Left renal pelvis (tissue), 4 donors: ENCODE data around the gene KDELR3. TPM values are rescaled to one million over a fixed set of nuclear protein-coding genes. Genes with fewer than 3 reads are reported as not detected.

Experiments used
- DNase-seq, 4 donors: peaks; one replicate each; pipeline ENCODE4 v3.0.0-alpha.2; 2013; ENCODE audit warnings: low read depth in 4 of 4, low spot score in 3 of 4
- polyA plus RNA-seq, 4 donors: library from polyadenylated mRNA; unstranded; fragments of 120-200 nt; gene quantifications; one replicate each; pipeline ENCODE4 v1.2.1, GENCODE V29; 2013; ENCODE audit not compliant: insufficient read length in 4 of 4

The KDELR3 gene
- polyA plus RNA-seq, 4 donors: 10.3 to 67.7 (median 15.9) TPM

DNA sequence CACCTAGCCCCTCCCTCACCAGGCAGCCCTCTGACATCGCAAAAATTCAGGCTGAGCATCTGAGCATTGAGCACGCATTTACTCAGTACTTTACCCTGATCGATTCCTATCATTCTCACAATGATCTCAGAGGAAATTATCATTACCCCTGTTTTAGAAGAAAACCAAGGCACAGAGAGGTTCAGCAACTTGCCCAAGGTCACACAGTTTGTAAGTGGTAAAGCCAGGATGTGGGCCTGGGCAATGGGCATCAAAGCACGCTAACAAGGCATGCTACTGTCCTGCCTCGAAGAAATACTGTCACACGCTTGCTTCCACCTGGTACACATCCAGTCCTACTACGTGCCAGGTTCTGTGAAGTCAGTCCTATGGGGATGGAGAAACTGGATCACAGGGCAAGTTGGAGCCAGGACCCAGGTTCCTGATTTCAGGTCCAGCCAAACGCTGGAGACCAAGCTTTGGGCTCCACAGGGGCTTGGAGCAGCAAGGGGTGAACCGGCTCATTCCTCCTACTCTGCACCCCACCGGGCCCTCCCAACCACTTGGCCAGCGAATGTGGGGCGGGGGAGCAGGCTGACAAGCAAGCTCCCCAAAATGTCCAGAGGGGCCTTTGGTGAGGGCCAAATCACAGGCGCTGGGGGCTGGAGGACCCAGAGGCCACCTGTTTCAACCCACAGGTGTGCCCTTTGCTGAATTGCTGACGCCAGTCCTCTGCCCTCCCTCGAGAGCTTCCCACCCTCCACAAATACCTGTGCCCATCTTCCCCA lies 31.1 kb upstream of the KDELR3 start:
- no peak for DNase-seq

DNA sequence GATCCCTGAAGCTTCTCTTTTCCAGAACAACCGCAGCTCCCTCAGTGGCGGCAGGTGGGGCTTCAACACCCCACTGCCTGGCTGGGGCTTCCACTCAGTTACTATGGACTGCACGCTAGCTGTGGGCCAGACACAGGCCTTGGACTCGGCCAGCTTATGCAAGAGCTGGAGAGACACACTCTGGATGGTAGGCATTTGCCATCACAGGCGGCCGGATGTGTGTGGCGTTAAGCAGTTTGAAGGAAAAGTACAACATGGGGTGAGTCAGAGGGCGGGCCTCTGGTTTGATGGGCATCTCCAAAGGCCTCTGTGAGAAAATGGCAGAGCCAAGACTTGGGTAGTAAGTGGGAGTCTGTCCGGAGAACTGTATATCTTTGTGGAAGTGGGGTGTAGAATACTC lies 30.5 kb upstream of the KDELR3 start:
- DNase-seq: no peak

DNA sequence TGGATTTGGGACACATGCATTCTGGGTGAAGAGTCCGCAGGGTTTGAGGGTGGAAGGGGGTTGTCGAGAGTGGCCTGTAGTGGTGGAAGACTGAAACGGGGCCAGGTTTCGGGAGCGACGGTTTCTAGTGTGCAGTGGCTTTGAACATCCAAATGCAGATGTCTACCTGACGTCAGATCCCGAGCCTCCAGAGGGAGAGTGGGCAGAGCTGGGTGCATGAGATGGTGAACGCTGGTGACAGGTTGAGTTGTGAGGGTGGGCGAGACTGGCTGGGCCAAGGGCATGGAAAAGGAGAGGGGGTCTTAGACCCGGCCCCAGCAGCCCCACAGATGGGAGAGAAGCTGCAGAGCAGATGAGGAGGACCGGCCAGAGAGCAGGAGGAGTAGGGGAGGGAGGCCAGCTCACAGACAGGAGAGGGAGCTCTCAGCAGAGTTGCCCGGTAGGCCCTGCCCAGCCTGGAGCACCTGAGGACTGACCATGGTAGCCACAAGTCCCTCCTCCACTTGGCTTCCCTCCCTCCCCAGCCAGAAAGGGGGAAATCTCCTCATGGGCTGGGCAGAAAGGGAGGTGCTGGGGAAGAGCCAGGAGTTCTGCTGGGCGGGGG lies 27.0 kb upstream of the KDELR3 start:
- no peak for DNase-seq

DNA sequence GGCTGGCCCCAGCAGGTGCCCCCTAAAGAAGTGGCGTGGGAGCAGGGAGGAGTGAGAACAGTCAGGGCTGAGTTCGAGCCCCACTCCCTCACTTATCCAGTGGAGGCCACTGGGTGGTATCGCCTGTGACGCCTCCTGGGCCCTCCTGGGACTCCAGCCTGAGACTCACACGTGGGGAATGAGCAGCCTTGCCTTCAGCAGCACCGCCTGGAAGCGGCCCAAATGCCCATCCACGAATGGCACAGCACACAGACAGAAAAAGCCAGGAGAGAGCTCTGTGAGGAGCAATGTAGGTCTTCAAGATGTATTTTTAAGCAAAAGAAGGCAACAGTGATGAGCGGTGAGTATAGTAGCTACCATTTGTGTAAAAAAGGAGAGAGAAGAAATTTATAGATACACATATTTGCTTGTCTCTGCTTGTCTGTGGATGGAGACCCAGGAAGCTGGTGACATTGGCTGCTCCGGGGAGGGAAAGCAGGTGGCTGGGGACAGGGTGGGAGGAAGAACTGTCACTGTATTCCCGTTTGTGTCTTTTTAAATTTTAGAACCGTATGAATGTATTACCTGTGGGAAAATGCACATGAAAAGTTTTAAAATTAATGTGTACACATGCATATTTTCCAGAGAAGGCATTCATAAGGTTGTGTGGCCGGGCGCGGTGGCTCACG lies 26.1 kb upstream of the KDELR3 start:
- DNase-seq: no peak

DNA sequence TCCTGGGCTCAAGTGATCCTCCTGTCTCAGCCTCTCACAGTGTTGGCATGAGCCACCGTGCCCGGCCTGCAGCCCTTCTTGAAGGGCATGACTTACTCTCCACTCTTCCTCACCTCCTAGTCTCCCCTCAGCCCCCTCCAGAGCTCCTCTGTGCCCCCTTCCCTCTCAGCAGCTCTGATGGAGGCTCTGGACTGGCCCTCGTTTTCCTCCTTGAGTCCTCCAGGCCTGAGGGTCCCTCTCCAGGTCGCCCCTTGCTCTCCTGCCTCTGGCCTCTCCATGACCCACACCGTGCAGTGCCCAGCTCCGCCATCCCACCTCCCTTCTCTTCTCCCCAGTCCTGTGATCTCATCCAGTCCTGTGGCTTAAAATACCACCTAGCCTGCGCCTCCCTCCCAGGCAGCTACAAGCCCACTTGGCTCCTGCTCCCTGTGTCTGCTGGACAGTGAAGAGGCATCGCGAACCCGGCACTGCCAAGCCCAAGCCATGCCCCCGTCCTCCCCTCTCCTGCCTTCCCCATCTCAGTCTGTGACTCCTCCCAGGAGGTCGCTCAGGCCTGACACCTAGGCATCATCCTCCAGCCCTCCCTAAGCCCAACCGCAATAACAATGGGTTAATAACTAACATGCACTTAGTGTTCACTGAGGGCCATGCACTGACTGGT lies 24.8 kb upstream of the KDELR3 start:
- no peak for DNase-seq

DNA sequence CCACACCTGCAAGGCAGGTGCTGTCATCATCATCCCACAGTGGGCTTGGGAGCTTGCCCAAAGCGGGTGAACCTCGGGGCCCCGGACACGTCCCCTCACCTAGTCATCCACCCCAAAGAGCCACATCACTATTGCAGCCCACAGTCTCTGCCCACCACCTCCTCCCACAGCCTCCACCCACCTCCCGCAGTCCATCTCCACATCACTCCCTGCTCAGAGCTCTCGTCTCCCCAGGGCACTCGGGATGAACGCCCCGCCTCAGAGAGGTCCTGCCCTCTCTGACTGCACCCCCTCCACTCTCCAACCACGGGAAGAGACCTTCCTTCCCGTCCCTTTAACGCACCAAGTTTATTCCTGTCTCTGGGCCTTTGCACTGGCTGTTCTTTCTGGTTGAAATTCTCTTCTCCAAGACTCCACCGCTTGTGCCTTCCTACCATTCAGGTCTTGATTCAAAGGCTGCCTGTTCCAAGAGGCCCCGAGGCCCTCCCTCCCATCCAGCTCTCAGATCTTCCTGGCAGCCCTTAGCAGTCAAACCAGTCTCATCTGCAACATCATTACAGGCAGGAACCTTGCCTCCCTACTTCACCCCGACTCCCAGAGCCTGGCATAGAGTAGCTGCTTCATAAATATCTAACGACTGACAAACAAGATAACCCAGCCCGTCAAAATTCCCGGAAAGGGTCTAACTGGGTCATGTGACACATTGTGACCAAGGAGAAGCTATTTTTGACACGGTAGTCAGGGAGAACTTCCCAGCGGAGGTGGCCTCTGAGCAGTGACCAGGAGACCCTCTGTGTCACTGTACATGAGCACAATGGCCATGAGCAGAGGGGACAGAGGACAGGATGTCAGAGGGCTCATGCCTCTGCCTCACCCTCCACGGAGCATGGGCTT lies 24.0 kb upstream of the KDELR3 start:
- no peak for DNase-seq

DNA sequence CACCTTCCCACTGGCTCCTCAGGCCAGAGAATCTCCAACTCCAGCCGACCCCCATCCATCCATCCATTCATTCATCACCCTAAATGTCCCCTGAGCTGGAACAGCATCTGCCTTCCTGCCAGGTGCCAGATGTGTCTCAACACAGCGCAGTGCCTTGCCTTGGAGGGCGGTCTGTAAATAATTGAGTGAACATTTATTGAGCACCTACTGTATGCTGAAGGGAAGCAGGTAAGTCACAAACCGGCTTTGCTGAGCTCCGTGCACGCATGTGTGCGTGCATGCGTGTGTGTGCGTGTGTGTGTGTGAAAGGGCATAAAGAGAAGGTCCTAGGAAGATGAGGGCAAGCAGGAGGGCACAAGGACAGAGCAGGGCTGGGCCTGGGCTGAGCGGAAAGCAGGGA lies 23.1 kb upstream of the KDELR3 start:
- DNase-seq: no peak

DNA sequence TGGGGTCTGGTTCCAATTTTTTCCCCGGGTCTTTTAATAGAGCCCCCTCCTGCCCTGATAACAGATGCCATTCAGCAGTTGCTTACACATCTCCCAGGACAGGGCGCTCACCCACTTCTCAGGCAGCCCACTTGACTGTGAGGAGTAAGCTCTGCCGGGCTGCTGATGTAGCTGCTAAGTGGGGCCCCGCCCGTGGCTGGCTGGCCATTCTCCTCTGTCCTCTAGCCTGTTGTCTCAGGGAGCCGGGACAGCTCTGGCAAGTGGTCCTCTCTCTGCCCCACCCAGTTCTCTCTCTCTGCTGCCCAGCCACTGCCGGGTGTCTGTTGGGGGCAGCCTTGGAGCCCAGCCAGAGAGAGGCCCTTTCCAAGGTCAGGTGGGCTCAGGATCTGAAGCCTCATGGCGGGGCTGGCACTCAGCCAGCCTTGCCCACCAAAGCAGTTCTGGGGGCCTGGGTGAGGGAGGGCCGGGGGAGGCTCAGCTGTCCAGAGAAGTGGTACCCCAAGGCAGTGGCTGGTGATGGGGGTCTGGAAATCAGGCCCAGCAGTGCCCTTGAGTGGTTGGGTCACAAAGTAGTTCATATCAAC lies 21.8 kb upstream of the KDELR3 start:
- DNase-seq: no peak

DNA sequence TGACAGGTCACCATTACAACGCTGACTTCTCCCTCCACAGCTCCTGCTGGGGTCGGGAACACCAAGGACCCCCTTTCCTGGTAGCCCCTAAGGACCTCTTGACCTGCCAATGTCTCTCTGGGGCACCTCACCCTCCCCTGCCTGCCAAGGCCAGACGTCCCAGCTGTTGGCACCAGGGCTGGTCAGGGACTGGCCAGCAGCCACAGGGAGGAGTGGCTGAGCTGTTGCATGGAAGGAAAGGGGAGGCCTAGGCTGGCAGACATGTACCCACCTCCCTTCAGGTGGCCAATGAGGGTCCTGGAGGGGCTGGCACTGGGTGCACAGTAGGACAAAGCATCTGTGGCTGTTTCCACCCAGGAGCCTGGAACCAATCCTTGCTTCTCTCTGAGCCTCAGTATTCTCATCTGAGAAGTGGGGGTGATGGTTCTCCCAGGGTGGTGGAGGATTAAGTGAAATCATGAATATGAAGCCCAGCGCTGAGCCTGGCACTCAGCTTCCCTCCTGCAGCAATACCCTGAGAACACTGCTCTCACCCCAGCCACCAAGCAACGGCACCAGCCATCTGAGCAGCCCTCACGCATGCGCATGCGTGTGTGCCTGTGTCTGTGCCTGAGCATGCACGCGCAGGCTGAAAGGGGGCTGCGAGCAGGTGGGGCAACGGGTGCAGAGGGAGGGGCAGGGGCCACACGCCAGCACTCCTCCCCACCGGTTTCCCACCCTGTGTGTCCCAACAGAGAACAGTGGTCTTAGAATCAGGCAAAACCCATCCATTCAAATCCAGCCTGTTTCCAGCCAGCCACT lies 18.8 kb upstream of the KDELR3 start:
- DNase-seq: no peak

DNA sequence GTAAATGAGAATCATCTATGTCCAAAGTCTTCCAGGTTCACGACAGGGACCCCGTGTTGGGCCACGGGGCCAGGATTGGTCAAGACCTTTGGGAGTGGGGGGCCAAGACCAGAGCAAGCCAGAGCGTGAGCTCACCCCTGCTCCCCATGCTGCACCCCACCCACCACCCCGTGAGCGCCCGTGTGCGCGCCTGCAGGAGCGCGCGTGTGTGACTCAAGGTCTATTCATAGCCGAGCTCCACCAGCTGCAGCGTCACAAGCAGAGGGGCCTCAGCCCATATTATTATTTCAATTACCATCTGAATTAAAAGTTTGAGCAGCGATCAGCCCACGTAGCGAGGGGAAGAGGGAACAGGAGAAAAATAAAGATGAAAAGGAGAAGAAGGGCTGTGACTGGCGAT lies 18.1 kb upstream of the KDELR3 start:
- DNase-seq: no peak

DNA sequence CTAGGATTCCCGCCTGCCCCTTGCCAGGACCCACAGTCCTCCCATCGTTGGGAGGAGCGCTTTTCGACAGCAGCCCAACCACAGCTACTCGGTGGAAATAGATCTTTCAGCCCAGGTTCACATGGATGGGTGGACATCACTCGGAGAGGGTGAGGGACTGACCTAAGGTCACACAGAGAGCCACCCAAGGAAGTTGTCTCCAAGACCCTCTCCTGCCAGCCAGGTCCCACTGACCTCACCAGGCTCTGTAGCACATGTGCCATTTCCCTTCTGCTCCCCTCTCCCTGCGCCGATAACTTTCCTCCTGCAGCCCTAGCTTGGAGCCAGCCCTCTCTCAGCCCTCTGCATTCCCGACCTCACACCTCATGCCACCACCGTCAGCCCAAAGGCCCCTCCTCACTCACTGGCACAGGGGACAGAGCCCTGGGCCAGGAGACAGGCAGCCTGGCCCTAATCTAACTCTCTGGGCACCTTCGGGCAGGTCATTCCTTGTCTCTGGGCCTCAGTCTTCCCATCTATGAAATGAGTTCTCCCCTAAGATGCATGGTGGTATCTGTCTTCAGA lies 17.6 kb upstream of the KDELR3 start:
- no peak for DNase-seq

DNA sequence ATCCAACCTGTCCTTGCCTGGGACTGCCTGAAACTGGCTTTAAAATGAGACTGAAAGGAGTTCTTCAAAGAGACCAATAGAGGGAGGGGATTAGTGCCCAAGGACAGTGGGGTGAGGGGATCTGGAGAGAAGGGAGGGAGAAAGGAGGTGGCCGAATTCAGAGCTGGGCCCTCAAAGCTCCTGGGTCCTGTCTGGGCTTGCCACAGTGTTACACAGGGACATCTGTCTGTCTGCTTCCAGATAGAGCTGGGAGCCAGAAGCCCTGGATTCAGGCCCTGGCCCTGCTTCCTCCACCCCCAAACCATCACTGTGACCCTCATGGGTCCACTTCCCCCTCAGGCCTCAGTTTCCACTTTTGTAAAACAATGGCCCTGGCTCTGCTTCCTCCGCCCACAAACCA lies 16.5 kb upstream of the KDELR3 start:
- DNase-seq: no peak

DNA sequence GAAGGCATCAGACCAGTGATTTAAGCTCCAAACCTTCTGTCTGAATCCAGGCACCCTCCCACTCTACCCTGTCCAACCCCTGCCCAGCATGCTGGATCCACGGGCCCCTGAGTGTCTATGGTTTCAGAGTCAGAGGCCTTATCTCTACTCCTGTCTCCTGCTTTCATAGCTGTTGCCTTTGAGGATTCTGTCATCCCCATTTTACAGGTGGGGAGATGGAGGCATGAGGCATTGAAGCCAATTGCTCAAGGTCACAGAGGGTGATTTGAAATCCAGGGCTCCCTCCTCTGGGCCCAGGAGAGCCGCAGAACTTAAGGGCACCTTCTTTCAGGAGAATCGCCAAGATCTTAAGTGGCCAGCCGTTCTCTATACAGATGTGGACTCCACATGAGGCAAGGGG lies 16.0 kb upstream of the KDELR3 start:
- DNase-seq: no peak

DNA sequence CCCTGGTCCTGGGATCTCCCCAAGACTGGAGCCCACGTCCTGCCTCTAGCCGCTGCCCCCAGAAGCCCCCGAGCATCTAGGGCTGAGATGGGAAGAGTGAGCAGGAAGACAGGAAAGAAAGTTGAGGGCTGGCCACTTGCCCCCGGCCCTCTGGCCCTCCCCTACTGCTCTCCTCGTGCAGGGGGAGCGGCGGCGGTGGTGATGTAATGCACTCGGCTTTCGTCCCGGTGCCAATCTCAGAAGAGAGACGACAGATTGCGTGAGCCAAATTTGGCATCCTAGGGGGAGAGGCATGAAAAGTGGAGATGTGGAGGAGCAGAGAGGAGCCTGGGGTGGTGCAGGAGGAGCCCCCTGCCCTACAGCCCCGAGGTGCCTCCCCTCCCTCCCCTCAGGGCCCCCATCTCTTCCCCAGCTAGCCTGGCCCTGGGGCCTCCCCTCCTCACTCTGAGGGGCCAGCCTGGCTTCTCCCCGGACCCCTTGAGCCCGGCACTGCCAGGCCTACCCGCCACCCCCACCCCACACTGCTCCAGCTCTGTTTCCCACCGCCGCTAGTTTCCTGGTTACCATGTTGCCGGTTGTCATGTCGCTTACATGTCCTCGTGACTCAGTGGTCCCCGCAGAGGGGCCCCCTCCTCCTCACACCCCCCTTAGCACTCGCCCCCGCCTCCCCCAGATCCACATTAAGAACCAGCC lies 15.4 kb upstream of the KDELR3 start:
- no peak for DNase-seq

DNA sequence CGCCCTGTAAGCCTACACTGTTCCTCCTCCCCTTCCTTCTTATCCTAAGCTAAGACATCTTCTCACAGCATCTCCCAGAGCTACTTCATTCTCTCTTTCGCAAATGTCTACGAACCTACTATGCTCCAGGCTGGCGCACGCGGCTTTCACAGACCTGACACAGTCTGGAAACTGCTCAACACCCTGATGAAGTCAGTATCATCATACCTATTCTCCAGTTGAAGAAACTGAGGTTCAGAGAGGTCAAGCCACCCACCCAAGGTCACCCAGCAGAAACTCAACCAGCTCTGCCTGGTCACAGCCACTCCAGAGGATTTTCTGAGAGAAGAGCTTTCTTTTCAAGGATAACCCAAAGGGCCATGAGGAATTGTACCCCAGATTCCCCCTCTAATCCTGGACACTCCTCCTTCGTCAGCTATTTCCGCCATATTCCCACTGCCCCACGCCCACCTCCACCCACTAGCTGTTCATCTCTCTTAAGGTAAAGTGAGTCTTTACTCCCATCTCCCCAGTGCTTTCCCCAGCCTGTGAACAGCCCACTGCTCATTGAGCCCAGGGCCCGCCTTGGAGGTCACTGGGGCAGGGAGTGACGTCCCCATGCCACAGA lies 14.7 kb upstream of the KDELR3 start:
- DNase-seq: no peak

DNA sequence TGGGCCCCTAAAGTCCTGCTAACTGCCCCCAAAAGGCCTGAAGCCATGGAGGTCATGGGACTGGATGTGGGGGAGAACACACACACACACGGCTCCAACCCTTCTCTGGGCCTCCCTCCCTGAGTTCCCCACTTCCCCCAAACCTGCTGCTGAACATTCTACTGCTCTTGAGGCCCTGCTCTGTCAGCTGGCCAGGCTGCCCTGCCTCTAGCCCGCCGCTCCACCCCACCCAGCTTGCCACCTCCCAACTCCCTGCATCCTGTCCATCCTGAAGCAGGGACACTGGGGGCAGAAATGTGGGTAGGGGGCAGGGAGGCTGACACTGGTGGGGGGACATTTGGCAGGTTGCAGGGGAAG lies 13.9 kb upstream of the KDELR3 start:
- no peak for DNase-seq

DNA sequence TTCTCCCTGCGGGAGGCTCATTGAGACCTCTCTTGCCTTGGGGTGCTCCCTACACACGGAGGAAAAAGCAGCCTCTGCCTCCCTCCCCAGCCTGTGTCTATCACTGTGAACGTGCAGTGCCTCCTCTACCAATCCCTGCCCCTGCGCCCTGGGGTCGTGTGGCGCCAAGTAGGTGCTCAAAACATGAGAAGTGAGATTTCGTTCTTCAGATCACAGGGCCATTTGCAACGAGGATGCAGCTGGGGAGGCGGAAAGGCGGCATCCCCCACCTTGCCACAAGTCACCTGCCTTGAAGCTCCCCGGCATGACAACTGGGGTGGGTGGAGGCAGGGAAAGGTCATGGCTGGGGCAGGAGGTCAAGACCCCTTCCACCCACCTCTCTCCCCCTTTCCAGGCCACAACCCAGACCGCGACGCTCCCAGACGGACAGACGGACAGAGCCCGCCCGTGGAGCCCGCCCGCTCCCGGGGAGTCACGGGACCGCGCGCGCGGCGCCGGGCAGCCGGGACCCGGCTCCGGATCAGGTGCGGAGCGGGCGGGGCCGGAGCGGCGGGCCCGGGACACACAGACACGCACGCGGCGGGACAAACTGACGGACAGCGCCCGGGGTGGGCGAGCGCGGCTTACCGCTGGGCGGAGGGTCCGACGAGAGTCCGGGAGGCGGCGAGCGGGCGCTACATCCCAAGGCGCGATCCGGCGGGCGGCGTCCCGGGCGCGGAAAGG lies 13.4 kb upstream of the KDELR3 start:
- no peak for DNase-seq
